ENCODE measurements around the gene MYO18A. TPM values are rescaled to one million over a fixed set of nuclear protein-coding genes. Genes with fewer than 3 reads are reported as not detected.

MYO18A gene
- total RNA-seq, 4 donors from 2014 or later: 14.5 to 72.3 (median 50.8) TPM

- no peak for TF ChIP-seq CTCF (IDR thresholded peaks at IDR 0.05; ENCODE audit: low read depth)
These were observed 88.5 kb downstream of the MYO18A start for GRCh38 chr17:29091606-29092289.

DNA sequence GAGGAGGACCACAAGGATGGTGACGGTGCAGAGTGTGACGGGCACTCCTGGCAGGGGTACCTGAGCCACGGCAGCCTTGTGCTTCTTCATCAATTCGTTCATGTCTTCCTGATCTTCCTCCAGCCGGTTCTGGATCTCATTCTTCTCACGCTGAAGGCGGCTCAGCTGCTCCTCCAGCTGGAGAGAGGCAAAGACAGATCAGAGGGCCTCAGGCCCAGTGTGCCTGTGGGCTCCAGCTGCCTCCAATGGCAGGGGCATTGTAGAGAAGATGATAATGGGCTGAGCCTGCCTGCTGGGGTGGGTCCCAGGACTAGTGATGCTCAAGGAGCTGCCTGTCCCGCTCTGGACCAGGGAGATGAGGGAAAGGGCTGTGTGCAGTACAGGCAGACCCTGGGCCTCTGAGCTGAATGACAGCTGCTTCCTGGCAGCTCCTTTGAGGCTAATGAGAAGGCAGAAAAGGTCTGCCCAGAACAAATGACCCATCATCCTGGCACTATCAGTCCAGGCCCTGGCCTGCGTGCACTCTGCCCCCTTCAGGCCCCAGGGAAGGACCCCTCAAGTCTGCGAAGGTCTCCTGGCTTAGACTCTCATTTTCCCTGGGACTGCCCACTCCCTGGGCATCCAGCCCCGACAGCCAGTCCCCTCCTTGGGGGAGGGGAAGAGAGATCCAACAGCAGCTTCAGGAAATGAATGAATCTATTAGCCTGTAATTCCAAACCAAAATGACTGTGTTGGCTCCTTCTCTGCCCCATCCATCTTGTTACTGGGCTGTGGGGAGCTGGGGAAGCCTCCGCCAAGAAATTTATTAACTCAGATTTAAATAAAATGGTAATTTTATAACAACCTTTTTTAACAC is 89.2 kb downstream of the MYO18A start:
- TF ChIP-seq CTCF (IDR thresholded peaks at IDR 0.05; ENCODE audit: low read depth): no peak

GRCh38 chr17:29090108-29090507 is 90.1 kb downstream of the MYO18A start:
- TF ChIP-seq CTCF (IDR thresholded peaks at IDR 0.05; ENCODE audit: low read depth): no peak

DNA sequence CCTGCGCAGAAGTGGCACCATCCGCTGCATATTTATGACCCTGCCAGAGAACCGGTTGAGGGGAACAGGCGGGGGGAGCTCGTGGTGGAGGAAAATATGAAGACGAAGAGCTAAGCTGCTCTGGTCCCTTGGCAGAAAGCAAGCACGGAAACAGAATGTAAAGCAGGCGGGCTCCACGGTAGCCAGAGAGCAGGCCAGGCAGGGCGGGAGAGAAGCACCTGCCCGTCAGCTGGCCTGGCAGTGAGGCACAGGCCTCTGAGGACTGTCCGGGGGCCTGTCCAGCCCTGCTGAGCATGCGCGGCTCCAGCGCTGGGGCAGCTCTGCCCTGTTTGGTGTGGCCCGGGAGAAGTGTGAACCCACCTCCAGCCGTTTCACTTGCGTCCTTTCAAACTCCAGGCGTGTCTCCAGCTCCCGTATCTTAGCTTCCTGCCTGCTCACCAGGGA is 90.6 kb downstream of the MYO18A start:
- TF ChIP-seq CTCF (IDR thresholded peaks at IDR 0.05; ENCODE audit: low read depth): no peak

- no peak for TF ChIP-seq CTCF (IDR thresholded peaks at IDR 0.05; ENCODE audit: low read depth)
These were observed 93.4 kb downstream of the MYO18A start for GRCh38 chr17:29086628-29087332.

GRCh38 chr17:29085223-29085622 is 95.0 kb downstream of the MYO18A start:
- no peak for TF ChIP-seq CTCF (IDR thresholded peaks at IDR 0.05; ENCODE audit: low read depth)

Data from subcutaneous adipose tissue (tissue), 4 donors.